ENCODE data around the gene FAM117B. TPM values are rescaled to one million over a fixed set of nuclear protein-coding genes. Genes with fewer than 3 reads are reported as not detected.

The FAM117B gene
- total and polyA plus RNA-seq, 3 experiments from 2014 or later = 5.9 to 8.0 (median 6.4) TPM

- H3K36me3 Mint-ChIP-seq = peaks cover 6 to 59% (median 26%) of the 10 kb centered on the region in 3 donors
- no peak overlapping the region for H3K4me3 Mint-ChIP-seq
- peaks cover 7% of the 10 kb centered on the region for H3K36me3 ChIP-seq (ENCODE audit: insufficient read depth, low read length)
- no peak overlapping the region for H3K4me3 ChIP-seq (ENCODE audit: low read length)
- H3K4me1 Mint-ChIP-seq = peaks cover 14 to 38% (median 27%) of the 10 kb centered on the region in 3 donors
- H3K27ac ChIP-seq (ENCODE audit: low read depth, low read length) = no peak overlapping the region
- POLR2A ChIA-PET = no interaction called here
- no peaks in the 10 kb centered on the region for H3K27me3 Mint-ChIP-seq
- no peaks in the 10 kb centered on the region for H3K27me3 ChIP-seq (ENCODE audit: insufficient read depth, low read length, poor library complexity, severe bottlenecking)
- DNase-seq = no peak
- no peaks in the 10 kb centered on the region for H3K9me3 Mint-ChIP-seq
- peak overlapping the region in 2 of 8 donors; percentile 30 to 60 for H3K27ac Mint-ChIP-seq
- CTCF ChIA-PET = no interaction called here
- H3K9me3 ChIP-seq (ENCODE audit: low read length) = no peaks in the 10 kb centered on the region
- H3K4me1 ChIP-seq (ENCODE audit: insufficient read depth, low read length) = peaks cover 30% of the 10 kb centered on the region
Observed at GRCh38 chr2:202764991-202765390, 130.2 kb downstream of the FAM117B start.

GRCh38 chr2:202765436-202765835 lies 130.7 kb downstream of the FAM117B start:
- Mint-ChIP-seq H3K27me3 (no peaks in the 10 kb centered on the region), H3K9me3 (no peaks in the 10 kb centered on the region), H3K4me3 (no peak overlapping the region), H3K36me3 (peaks cover 8 to 57% (median 23%) of the 10 kb centered on the region in 3 donors), H3K27ac (no peak overlapping the region), H3K4me1 (peaks cover 13 to 34% (median 24%) of the 10 kb centered on the region in 3 donors)
- Histone ChIP-seq H3K27me3 (ENCODE audit: insufficient read depth, low read length, poor library complexity, severe bottlenecking) (no peaks in the 10 kb centered on the region), H3K9me3 (ENCODE audit: low read length) (no peaks in the 10 kb centered on the region), H3K27ac (ENCODE audit: low read depth, low read length) (no peak overlapping the region), H3K36me3 (ENCODE audit: insufficient read depth, low read length) (peaks cover 7% of the 10 kb centered on the region), H3K4me1 (ENCODE audit: insufficient read depth, low read length) (peaks cover 27% of the 10 kb centered on the region), H3K4me3 (ENCODE audit: low read length) (no peak overlapping the region)
- POLR2A ChIA-PET = no interaction called here
- no peak for DNase-seq
- CTCF ChIA-PET = no interaction called here

GRCh38 chr2:202768273-202768672 lies 133.5 kb downstream of the FAM117B start:
- no peak overlapping the region for H3K4me3 ChIP-seq (ENCODE audit: low read length)
- H3K4me1 ChIP-seq (ENCODE audit: insufficient read depth, low read length) = peaks cover 11% of the 10 kb centered on the region
- Mint-ChIP-seq H3K4me1 (peaks cover 4 to 11% (median 7%) of the 10 kb centered on the region in 3 donors), H3K4me3 (no peak overlapping the region), H3K36me3 (peaks cover 8 to 64% (median 22%) of the 10 kb centered on the region in 3 donors), H3K27me3 (no peaks in the 10 kb centered on the region), H3K27ac (peak overlapping the region in 1 of 8 donors; percentile 52), H3K9me3 (no peaks in the 10 kb centered on the region)
- no peak overlapping the region for H3K27ac ChIP-seq (ENCODE audit: low read depth, low read length)
- ChIA-PET CTCF (interaction anchor here (1.0 to 1.2 kb wide), 2 partner anchors 9 to 180 kb away, joined by 3 read pairs; no protein-coding TSS in a partner anchor), POLR2A (interaction anchor here (0.5 kb wide), 1 partner anchor 123 kb away, joined by 4 read pairs; no protein-coding TSS in a partner anchor)
- no peak for DNase-seq
- H3K9me3 ChIP-seq (ENCODE audit: low read length) = no peaks in the 10 kb centered on the region
- H3K36me3 ChIP-seq (ENCODE audit: insufficient read depth, low read length) = peaks cover 11% of the 10 kb centered on the region
- no peaks in the 10 kb centered on the region for H3K27me3 ChIP-seq (ENCODE audit: insufficient read depth, low read length, poor library complexity, severe bottlenecking)

GRCh38 chr2:202769201-202769600 lies 134.4 kb downstream of the FAM117B start:
- no peaks in the 10 kb centered on the region for H3K9me3 Mint-ChIP-seq
- H3K36me3 Mint-ChIP-seq = peaks cover 8 to 62% (median 23%) of the 10 kb centered on the region in 3 donors
- Histone ChIP-seq H3K27ac (ENCODE audit: low read depth, low read length) (no peak overlapping the region), H3K9me3 (ENCODE audit: low read length) (no peaks in the 10 kb centered on the region), H3K4me3 (ENCODE audit: low read length) (no peak overlapping the region), H3K4me1 (ENCODE audit: insufficient read depth, low read length) (peaks cover 2% of the 10 kb centered on the region), H3K36me3 (ENCODE audit: insufficient read depth, low read length) (peaks cover 17% of the 10 kb centered on the region), H3K27me3 (ENCODE audit: insufficient read depth, low read length, poor library complexity, severe bottlenecking) (no peaks in the 10 kb centered on the region)
- H3K27ac Mint-ChIP-seq = no peak overlapping the region
- peaks cover 0 to 4% (median 3%) of the 10 kb centered on the region in 3 donors for H3K4me1 Mint-ChIP-seq
- H3K4me3 Mint-ChIP-seq = no peak overlapping the region
- DNase-seq = no peak
- no peaks in the 10 kb centered on the region for H3K27me3 Mint-ChIP-seq
- CTCF ChIA-PET = interaction anchor here (1.2 kb wide), 1 partner anchor 180 kb away, joined by 3 read pairs; no protein-coding TSS in a partner anchor
- POLR2A ChIA-PET = interaction anchor here (0.6 kb wide), 1 partner anchor 66 kb away, joined by 3 read pairs; no protein-coding TSS in a partner anchor

GRCh38 chr2:202771336-202771735 lies 136.6 kb downstream of the FAM117B start:
- H3K36me3 ChIP-seq (ENCODE audit: insufficient read depth, low read length) = peaks cover 10% of the 10 kb centered on the region
- CTCF ChIA-PET = no interaction called here
- H3K9me3 ChIP-seq (ENCODE audit: low read length) = no peaks in the 10 kb centered on the region
- Mint-ChIP-seq H3K36me3 (peaks cover 20 to 65% (median 27%) of the 10 kb centered on the region in 3 donors), H3K4me1 (peaks cover 0 to 4% (median 3%) of the 10 kb centered on the region in 3 donors), H3K4me3 (no peak overlapping the region), H3K27me3 (no peaks in the 10 kb centered on the region), H3K9me3 (no peaks in the 10 kb centered on the region), H3K27ac (no peak overlapping the region)
- POLR2A ChIA-PET = no interaction called here
- H3K27me3 ChIP-seq (ENCODE audit: insufficient read depth, low read length, poor library complexity, severe bottlenecking) = no peaks in the 10 kb centered on the region
- no peaks in the 10 kb centered on the region for H3K4me1 ChIP-seq (ENCODE audit: insufficient read depth, low read length)
- H3K4me3 ChIP-seq (ENCODE audit: low read length) = no peak overlapping the region
- no peak for DNase-seq
- H3K27ac ChIP-seq (ENCODE audit: low read depth, low read length) = no peak overlapping the region

GRCh38 chr2:202771741-202772460 lies 137.1 kb downstream of the FAM117B start:
- Mint-ChIP-seq H3K9me3 (no peaks in the 10 kb centered on the region), H3K4me1 (peaks cover 0 to 4% (median 3%) of the 10 kb centered on the region in 3 donors), H3K27ac (peak overlapping the region in 1 of 8 donors; percentile 10), H3K27me3 (no peaks in the 10 kb centered on the region), H3K36me3 (peaks cover 17 to 64% (median 26%) of the 10 kb centered on the region in 3 donors), H3K4me3 (no peak overlapping the region)
- POLR2A ChIA-PET = no interaction called here
- CTCF ChIA-PET = no interaction called here
- no peaks in the 10 kb centered on the region for H3K27me3 ChIP-seq (ENCODE audit: insufficient read depth, low read length, poor library complexity, severe bottlenecking)
- no peaks in the 10 kb centered on the region for H3K4me1 ChIP-seq (ENCODE audit: insufficient read depth, low read length)
- H3K4me3 ChIP-seq (ENCODE audit: low read length) = no peak overlapping the region
- no peak overlapping the region for H3K27ac ChIP-seq (ENCODE audit: low read depth, low read length)
- no peak for DNase-seq
- no peaks in the 10 kb centered on the region for H3K9me3 ChIP-seq (ENCODE audit: low read length)
- peaks cover 10% of the 10 kb centered on the region for H3K36me3 ChIP-seq (ENCODE audit: insufficient read depth, low read length)

GRCh38 chr2:202773301-202773973 lies 138.7 kb downstream of the FAM117B start:
- no peak overlapping the region for H3K4me3 ChIP-seq (ENCODE audit: low read length)
- no peak for DNase-seq
- no peak overlapping the region for H3K27ac Mint-ChIP-seq
- H3K9me3 ChIP-seq (ENCODE audit: low read length) = no peaks in the 10 kb centered on the region
- ChIA-PET POLR2A (no interaction called here), CTCF (no interaction called here)
- peaks cover 20 to 69% (median 26%) of the 10 kb centered on the region in 3 donors for H3K36me3 Mint-ChIP-seq
- no peaks in the 10 kb centered on the region for H3K27me3 Mint-ChIP-seq
- peaks cover 10% of the 10 kb centered on the region for H3K36me3 ChIP-seq (ENCODE audit: insufficient read depth, low read length)
- no peaks in the 10 kb centered on the region for H3K4me1 Mint-ChIP-seq
- H3K27ac ChIP-seq (ENCODE audit: low read depth, low read length) = no peak overlapping the region
- H3K9me3 Mint-ChIP-seq = no peaks in the 10 kb centered on the region
- H3K4me1 ChIP-seq (ENCODE audit: insufficient read depth, low read length) = no peaks in the 10 kb centered on the region
- no peaks in the 10 kb centered on the region for H3K27me3 ChIP-seq (ENCODE audit: insufficient read depth, low read length, poor library complexity, severe bottlenecking)
- no peak overlapping the region for H3K4me3 Mint-ChIP-seq

- ChIA-PET CTCF (no interaction called here), POLR2A (no interaction called here)
- Mint-ChIP-seq H3K9me3 (no peaks in the 10 kb centered on the region), H3K27ac (no peak overlapping the region), H3K4me1 (no peaks in the 10 kb centered on the region), H3K36me3 (peaks cover 27 to 76% (median 27%) of the 10 kb centered on the region in 3 donors), H3K4me3 (no peak overlapping the region), H3K27me3 (no peaks in the 10 kb centered on the region)
- no peak overlapping the region for H3K27ac ChIP-seq (ENCODE audit: low read depth, low read length)
- no peaks in the 10 kb centered on the region for H3K9me3 ChIP-seq (ENCODE audit: low read length)
- H3K27me3 ChIP-seq (ENCODE audit: insufficient read depth, low read length, poor library complexity, severe bottlenecking) = no peaks in the 10 kb centered on the region
- H3K36me3 ChIP-seq (ENCODE audit: insufficient read depth, low read length) = peaks cover 10% of the 10 kb centered on the region
- no peak for DNase-seq
- H3K4me3 ChIP-seq (ENCODE audit: low read length) = no peak overlapping the region
- H3K4me1 ChIP-seq (ENCODE audit: insufficient read depth, low read length) = no peaks in the 10 kb centered on the region
Observed at GRCh38 chr2:202774104-202774503, 139.3 kb downstream of the FAM117B start.
